Left ventricle myocardium superior (tissue), 1 donor: ENCODE results near the gene BTBD16. TPM values are rescaled to one million over a fixed set of nuclear protein-coding genes. Genes with fewer than 3 reads are reported as not detected.

Source experiments
- ATAC-seq: fragments of 200-7000 bp; cut with Tn5 transposase; one replicate; pipeline ENCODE4 v1.9.1; 2020; ENCODE audit warnings: mild to moderate bottlenecking, moderate library complexity
- DNase-seq: peaks from one replicate; pipeline ENCODE4 v3.0.0-alpha.2; 2020
- intact Hi-C: fragments of 100-400 bp; cut with micrococcal nuclease; formaldehyde crosslinking; loops from one replicate; pipeline ENCODE4 v1.11.0; 2022
- total RNA-seq: library from RNA; stranded (reverse); fragmentation: NEBNext Ultra II Directional; extraction: Animal tissue kit (Norgen Biotek cat#: 25700); gene quantifications from one replicate; pipeline ENCODE4 v1.2.1, GENCODE V29; 2021
- donor health status: DM: no; HTN: yes; CAD: no; lungs with severe emphysema.

BTBD16 gene
- total RNA-seq, 1 donor from 2014 or later, result not detected

DNA sequence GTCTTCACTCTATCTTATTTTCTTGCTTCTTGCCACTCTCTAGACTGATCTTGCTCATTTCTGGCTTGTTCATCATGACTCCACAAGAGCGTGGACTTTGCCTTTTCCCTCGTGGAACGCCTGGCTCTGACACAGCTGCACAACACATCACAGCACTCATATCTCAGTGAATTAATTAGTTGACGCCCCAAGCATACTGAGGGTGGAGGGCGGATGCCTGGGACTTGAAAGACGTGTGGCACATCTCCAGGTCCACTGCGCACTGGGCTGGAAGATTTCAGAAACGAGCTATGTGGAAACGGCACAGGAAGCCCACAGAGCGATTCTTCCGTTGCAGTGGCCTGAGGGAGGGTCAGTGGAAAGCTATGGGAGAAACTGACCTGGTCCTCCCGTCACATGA is 79.8 kb downstream of the BTBD16 start:
- intact Hi-C loops, result no loop called here
- ATAC-seq (peak; percentile 40), DNase-seq (no peak)

GRCh38 chr10:122352817-122353525 is 81.9 kb downstream of the BTBD16 start:
- intact Hi-C loops, result no loop called here
- DNase-seq (no peak), ATAC-seq (no peak)

DNA sequence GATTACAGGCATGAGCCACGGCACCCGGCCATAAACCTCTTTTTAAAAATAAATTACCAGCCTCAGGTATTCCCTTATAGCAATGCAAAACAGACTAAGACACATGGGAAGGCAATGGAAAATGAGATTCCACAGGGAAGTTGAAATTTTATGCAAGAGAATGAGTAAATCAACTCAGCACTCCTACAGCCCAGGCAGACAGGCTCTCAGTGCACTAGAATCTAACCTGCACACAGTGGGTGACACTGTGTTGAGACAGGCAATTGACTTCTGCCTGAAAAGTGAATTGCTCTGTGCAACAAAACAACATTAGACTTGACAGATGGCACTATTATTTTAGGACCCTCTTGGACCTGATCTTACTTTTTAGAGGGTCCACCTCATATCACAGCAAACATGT is 83.3 kb downstream of the BTBD16 start:
- no peak for DNase-seq
- intact Hi-C loops, result no loop called here
- ATAC-seq, result no peak

- ATAC-seq, result no peak
- DNase-seq, result no peak
- intact Hi-C loops, result no loop called here
Measured at GRCh38 chr10:122357685-122358084, 86.6 kb downstream of the BTBD16 start.

- intact Hi-C loops, result no loop called here
- no peak for ATAC-seq
- DNase-seq, result no peak
Measured at GRCh38 chr10:122359621-122360020, 88.5 kb downstream of the BTBD16 start.

GRCh38 chr10:122361046-122361445 is 90.0 kb downstream of the BTBD16 start:
- intact Hi-C loops, result no loop called here
- DNase-seq (no peak), ATAC-seq (no peak)

GRCh38 chr10:122362031-122362592 is 91.0 kb downstream of the BTBD16 start:
- DNase-seq (no peak), ATAC-seq (no peak)
- intact Hi-C loops, result no loop called here

DNA sequence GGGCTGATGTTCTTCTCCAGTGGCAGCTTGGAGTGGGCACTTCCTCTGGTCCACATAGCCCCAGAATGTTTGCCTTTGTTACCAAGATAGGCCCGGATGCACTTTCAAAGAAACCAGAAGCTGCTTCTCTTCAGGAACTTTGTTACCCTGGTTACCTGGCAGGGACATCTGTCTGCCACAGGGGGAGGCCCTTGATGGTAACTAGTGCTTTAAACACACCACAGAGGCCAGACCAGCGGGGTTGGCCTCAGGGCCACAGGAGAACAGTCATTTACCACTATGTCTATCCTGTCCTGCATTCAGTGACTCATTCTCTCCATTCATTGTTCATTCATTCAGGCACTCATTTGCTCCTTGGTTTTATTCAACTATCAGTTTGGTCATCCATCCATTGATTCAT is 91.5 kb downstream of the BTBD16 start:
- ATAC-seq (no peak), DNase-seq (no peak)
- intact Hi-C loops, result no loop called here

DNA sequence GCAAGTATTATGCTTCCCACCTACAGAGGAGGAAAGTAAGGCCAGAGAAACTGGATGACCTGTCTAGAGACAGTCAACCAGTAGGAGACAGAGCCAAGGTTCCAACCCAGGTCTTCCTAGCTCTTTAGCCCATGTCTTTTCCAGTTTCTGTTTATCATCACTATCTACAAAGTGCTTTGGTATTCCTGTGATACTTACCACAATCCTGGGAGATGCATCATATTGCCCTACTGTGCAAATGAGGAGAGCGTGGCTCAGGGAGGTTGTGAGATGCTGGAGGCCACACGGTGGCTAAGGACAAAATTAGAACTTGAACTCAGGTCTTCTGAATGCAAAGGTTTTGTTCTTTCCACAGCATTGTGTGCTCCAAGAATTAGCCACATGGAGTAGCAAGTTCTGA is 92.2 kb downstream of the BTBD16 start:
- intact Hi-C loops, result no loop called here

DNA sequence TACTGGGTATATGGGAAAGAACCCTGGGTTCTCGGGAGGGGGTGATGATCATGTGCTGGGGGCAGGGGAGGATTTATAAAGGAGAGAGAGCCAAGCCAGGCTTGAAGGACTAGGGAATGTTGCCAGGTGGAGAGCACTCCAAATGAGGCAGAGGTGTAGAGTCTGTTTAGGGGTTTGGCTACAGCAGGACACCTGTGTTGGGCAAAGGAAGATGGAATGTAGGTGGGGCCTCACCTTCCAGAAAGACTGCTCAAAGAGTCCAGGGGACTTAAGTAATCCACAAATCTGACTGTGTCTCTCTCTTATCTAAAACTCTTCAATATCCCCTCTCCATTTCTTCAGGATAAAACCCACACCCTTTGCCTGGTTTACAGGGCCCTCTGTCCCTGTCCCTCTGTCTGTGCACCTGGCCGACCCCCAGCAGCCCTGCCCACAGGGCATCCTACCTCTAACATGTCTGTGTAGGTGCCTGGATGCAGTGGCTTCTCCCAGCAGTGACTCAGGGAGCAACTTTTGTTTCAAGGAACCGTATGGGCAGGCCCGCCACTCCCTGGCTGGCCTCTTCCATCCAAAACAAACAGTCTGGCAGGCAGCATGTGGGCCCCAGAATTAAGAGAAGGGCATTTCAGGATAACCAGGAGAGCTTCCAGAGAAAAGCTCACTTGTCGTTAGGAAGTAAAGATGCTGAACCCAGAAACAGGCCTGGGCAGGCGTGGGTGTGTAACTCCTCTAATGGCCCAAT is 92.8 kb downstream of the BTBD16 start:
- ATAC-seq (peak; percentile 14), DNase-seq (no peak)
- intact Hi-C loops, result no loop called here

More for the DNA sequence above, 92.2 kb downstream of the BTBD16 start:
- ATAC-seq (no peak), DNase-seq (no peak)

- ATAC-seq (no peak), DNase-seq (peak; percentile 50)
- intact Hi-C loops, result no loop called here
Measured at GRCh38 chr10:122368502-122369254, 97.6 kb downstream of the BTBD16 start.

DNA sequence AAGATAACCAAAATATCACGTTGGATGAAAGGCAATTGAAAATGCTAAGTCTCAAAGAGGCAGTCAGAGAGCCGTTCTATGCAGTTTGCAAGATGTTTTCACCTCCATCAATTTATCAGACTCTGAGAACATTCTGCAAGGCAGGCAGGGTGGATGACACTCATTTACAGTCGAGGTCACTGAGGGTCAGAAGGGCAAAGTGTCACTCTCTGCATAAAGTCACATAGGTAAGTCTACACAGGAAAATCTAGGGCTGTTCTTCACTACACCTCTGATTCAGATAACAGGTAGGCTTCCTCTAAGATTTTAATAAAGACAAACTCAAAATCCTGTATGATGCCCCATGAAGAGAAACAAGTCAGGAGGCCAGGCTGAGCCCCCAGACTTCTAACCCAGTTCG is 102.0 kb downstream of the BTBD16 start:
- ATAC-seq (no peak), DNase-seq (no peak)
- intact Hi-C loops, result no loop called here

DNA sequence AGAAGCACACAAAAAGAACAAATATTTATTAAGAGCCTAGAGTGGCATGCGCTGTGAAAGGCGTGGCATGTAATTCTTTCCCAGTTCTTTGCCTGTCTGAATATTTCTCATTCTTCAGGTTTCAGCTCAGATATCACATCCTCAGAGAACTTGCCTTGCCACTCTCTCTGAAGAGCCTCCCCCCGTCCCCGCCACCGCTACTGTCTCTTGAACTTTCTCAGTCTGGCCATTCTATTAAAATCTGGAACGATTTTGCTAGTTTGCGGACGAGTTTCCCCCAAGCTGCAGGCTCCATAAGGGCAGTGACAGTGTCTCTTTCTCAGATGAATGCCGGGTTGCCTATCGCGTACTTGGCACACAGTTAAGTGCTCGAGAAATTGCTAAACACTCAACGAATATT is 102.6 kb downstream of the BTBD16 start:
- DNase-seq, result peak; percentile 37
- intact Hi-C loops, result no loop called here
- peak; percentile 1 for ATAC-seq

DNA sequence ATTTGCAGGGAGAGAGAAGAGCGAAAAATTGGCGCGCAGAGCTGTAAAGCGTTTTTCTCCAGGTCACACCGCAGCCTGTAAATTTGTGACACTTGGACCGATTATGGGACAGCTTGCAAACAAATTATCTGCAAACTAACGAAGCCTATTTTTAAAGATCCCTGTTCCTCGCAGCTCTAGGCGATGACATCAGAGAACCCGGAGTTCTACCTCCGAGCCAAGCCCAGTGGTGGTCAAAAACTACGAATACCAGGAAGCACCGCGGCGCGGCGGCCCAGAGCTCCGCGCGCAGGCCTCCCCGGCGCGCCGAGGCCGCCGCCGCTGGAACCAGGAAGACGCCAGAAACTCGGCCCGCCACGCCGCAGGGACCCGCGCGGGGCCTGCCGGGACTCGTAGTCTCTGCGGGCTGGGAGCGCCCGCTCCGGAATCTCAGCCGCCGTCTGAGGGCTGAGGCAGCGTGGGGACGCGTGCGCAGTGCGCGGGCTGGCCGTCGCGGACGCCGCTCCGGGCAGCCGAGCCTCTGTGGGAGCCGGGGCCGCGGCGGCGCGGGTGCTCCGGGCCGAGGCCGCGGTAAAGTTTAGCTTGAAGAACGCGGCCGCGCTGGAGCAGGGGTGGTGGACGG is 103.3 kb downstream of the BTBD16 start, which contains the start of gene PLEKHA1:
Gene PLEKHA1, plus strand, starts transcription at position 472 of the 622 bp plus-strand sequence. CDS start 18,493 bp downstream, outside the sequence.
- DNase-seq, result peak; percentile 98
- ATAC-seq, result peak; percentile 91
- intact Hi-C loops, result no loop called here

DNA sequence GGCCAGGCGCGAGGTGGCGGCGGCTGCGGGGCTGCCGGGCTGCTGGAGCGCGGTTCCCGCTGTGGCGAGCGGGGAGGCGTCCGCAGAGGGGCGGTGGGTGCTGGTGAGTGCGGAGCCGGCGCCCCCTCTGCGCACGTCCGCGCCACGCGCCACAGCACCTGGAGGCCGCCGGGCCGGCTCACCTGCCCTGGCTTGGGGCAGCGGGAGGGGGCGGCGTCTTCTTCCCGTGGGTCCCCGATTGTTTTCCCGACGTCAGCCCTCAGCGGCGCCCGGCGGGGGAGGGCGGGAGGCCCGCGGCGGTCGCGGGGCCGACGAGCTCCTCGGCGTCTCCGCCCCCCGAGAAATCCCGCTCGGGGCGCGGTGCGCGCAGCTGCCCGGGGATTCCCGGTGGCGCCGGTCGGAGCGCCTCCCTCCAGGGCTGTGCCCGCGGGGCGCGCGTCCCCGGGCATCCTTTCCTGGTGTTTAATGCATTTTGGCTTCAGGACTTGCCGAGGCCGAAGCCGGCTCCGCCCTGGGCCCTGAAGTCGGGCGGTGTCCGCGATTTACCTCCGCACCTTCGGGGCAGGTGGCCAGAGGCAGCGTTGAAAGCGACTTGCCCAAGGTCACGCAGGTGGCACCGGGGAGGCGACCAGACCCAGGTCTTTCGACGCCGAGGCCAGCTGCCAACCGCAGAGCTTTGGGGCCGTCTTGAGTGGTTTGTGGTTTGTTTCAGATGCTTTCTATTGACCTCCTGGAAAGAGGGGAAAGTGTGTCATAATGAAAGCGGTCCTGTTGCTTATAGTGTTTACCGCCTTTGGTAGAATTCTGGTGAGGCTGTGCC is 104.0 kb downstream of the BTBD16 start:
- peak; percentile 76 for DNase-seq
- ATAC-seq, result peak; percentile 43
- intact Hi-C loops, result no loop called here

DNA sequence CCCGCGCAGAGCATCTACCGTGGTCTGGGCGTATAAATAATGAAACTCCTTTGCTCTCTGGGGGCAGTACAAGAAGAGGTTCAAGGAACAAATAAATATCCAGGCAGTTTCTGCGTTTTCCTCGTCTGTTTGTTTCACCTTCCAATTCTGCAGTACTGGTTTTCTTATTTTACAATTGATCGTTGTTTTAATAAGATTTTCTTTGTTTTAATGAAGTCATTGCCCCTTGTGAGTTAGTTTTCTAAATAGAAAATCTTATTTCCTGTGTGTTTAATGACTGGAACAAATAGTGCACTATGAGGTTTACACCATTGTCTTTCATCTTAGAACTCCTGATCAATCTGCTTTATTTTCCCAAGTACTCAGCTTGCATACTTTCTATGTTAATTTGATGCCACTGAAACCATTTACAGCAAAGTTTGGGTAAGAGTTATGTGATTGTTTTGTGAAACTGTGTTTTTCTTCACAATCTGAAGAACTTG is 104.6 kb downstream of the BTBD16 start:
- ATAC-seq (no peak), DNase-seq (no peak)
- intact Hi-C loops, result no loop called here

GRCh38 chr10:122376364-122376961 is 105.4 kb downstream of the BTBD16 start:
- intact Hi-C loops, result no loop called here
- ATAC-seq (no peak), DNase-seq (no peak)

DNA sequence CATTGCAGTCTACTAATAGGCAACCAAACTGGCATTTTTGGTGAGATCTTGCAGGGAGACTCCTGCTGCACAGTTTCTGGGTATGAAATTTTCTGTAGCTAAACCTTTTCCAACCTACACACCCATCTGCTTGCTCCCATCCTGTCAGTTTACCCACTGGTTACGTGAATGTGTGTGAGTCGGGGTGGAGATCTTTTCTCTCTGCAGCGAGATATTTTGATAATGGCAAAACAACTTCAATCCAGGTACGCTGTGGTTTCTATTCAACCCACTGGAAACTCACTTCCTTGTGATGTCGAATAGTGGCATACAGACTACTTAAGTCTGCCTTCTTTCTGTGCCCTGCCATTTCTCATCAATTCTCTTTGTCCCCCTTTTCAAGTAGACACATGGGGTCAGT is 107.9 kb downstream of the BTBD16 start:
- ATAC-seq, result no peak
- DNase-seq, result no peak
- intact Hi-C loops, result no loop called here
